Measurements from ENCODE around the gene MATN1. TPM values are rescaled to one million over a fixed set of nuclear protein-coding genes. Genes with fewer than 3 reads are reported as not detected.

The MATN1 gene, protein sequence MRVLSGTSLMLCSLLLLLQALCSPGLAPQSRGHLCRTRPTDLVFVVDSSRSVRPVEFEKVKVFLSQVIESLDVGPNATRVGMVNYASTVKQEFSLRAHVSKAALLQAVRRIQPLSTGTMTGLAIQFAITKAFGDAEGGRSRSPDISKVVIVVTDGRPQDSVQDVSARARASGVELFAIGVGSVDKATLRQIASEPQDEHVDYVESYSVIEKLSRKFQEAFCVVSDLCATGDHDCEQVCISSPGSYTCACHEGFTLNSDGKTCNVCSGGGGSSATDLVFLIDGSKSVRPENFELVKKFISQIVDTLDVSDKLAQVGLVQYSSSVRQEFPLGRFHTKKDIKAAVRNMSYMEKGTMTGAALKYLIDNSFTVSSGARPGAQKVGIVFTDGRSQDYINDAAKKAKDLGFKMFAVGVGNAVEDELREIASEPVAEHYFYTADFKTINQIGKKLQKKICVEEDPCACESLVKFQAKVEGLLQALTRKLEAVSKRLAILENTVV
- not detected in 2 replicates for total RNA-seq

DNA sequence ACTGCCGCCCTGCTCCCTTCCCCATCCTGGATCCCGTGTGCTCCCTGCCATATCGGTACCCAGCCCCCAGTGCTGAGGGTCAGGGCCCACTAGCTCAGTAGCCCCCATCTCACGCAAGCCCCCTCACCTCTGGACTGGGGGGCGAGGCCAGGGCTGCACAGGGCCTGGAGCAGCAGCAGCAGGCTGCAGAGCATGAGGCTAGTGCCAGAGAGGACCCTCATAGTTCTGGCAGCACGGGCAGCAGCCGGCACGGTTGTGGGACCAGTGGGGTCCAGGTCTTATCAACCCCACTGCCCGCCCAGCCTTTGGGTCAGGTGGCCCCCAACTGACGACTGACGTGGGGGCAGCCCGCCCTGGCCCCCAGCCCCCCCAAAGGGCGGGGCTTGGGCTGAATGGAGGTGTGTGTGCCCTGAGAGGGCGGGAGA lies at the start of gene MATN1:
MATN1 (minus strand) TSS at position 255 of the 425 bp plus-strand sequence; CDS start at position 221, 34 bp downstream.

DNA sequence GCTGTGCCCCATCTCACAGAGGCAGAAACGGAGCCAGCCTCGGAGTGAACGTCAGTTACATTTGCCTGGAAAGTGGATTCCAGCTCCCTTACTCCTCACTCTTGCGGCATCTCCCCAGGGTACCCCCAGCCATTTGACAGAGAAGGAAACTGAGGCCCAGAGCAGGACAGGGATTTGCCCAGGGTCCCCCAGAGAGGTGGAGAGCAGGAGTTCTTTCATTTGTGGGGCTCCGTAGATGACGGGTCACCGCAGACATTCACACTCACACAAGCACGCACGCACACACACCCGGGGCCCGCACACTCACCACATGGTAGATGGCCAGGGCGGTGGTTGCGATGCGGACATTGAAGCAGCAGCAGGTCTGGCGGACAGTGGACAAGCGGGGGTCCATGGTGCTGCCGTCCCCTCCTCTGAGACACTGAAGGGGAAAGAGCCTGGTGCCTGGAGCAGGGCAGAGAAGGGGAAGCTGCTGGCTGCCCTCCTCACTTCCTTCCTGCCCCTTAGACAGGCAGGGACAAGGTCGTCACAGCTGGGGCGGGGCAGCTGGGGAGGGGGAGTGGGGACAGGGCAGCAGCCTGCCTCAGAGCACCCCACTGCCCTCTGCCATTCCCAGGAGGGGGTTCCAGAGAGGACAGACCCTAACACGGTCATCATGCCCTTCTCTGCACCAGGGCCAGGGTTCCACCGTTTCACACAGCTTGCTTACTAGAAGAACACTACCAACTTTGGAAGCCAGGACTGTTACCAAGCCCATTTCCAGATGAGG lies 34.2 kb upstream of the MATN1 start, which contains the start of gene LAPTM5:
LAPTM5 (minus strand) TSS at position 423 of the 769 bp plus-strand sequence; CDS start at position 394, 29 bp downstream.

Other genes with a start within 250 kb of the MATN1 start
- 11.5 and 14.8 TPM in 2 replicates for gene LAPTM5, start 34.2 kb upstream of the MATN1 start, total RNA-seq
- 8.9 and 11.8 TPM in 2 replicates for gene SDC3, start 185.2 kb upstream of the MATN1 start, total RNA-seq

All from endothelial cell of coronary artery (primary cell).